ENCODE data around the gene PAQR8.
A peak's percentile ranks its signal among the peaks of the same experiment; 100 is the strongest.

DNA sequence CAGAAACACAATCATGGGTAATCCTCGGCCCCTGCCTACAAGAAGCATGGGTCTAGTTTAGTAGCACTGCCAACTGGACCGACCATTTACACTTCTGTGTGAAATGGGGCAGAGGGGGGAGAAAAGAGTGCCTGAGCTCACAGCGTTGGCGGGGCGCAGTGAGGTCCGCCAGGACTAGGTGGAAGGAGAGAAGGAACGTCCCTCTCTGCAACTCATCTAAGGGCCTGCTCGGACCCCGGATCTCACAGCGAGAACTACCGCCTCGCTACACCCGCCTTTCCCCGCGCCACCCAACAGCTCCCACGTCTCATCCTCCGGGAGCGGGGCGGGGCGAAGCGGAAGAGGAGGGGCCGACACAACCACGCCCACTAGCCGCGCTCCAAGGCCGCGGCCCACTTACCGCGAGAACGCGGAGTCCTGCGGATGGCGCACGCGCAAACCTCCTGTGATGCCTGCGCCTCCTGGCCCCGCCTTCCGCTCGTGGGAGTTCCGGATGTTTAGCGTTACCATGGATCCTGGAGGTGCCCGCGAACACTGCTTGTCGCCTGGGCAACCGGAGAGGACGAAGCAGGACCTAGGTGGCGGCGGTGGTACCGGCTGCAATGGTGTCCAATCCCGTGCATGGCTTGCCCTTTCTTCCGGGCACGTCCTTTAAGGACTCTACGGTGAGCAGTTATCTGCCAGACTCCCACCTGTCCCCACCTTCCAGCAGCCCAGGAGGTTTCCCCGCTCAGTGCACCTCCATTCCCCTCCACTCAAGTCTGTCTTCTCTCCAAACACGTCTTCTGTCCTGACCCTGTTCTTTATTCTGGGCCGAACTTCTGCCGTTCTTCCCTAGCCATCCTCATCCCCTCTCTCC lies 58.1 kb downstream of the PAQR8 start, which contains the start of gene EFHC1:
- TF ChIP-seq REST (IDR thresholded peaks at IDR 0.05; ENCODE audit: low read depth, low read length) (no peak), EZH2phosphoT487 (IDR thresholded peaks at IDR 0.05; ENCODE audit: borderline replicate concordance, low read depth) (no peak), EP300 (IDR thresholded peaks at IDR 0.05; ENCODE audit: borderline replicate concordance in 1 of 2, low read depth in 1 of 2, low read length in 1 of 2) (no peak), SIN3A (IDR thresholded peaks at IDR 0.05; ENCODE audit: borderline replicate concordance, low read depth, low read length) (peak; percentile 92), NFIC (IDR thresholded peaks at IDR 0.05; ENCODE audit: borderline replicate concordance) (no peak)
- TF ChIP-seq, protein P1, sequence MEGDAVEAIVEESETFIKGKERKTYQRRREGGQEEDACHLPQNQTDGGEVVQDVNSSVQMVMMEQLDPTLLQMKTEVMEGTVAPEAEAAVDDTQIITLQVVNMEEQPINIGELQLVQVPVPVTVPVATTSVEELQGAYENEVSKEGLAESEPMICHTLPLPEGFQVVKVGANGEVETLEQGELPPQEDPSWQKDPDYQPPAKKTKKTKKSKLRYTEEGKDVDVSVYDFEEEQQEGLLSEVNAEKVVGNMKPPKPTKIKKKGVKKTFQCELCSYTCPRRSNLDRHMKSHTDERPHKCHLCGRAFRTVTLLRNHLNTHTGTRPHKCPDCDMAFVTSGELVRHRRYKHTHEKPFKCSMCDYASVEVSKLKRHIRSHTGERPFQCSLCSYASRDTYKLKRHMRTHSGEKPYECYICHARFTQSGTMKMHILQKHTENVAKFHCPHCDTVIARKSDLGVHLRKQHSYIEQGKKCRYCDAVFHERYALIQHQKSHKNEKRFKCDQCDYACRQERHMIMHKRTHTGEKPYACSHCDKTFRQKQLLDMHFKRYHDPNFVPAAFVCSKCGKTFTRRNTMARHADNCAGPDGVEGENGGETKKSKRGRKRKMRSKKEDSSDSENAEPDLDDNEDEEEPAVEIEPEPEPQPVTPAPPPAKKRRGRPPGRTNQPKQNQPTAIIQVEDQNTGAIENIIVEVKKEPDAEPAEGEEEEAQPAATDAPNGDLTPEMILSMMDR (IDR thresholded peaks at IDR 0.05) = no peak
